Glomerular visceral epithelial cell (primary cell): ENCODE measurements around the gene TBC1D9.

ENCODE experiments used
- DNase-seq: peaks from one replicate; pipeline ENCODE4 v3.0.0-alpha.2; 2016; ENCODE audit errors: extremely low spot score

TBC1D9 gene

GRCh38 chr4:140691369-140691768 lies 64.8 kb downstream of the TBC1D9 start:
- no peak for DNase-seq

GRCh38 chr4:140690093-140690492 lies 66.1 kb downstream of the TBC1D9 start:
- no peak for DNase-seq

- DNase-seq = peak; percentile 36
Observed at GRCh38 chr4:140689623-140690022, 66.6 kb downstream of the TBC1D9 start.

- no peak for DNase-seq
Observed at GRCh38 chr4:140688711-140689598, 67.2 kb downstream of the TBC1D9 start.

- no peak for DNase-seq
Observed at GRCh38 chr4:140686796-140687195, 69.4 kb downstream of the TBC1D9 start.

GRCh38 chr4:140684314-140684713 lies 71.9 kb downstream of the TBC1D9 start:
- no peak for DNase-seq

- DNase-seq = no peak
Observed at GRCh38 chr4:140681201-140681600, 75.0 kb downstream of the TBC1D9 start.

GRCh38 chr4:140680686-140681085 lies 75.5 kb downstream of the TBC1D9 start:
- DNase-seq = no peak

- no peak for DNase-seq
Observed at GRCh38 chr4:140679576-140679975, 76.6 kb downstream of the TBC1D9 start.

GRCh38 chr4:140675599-140676231 lies 80.5 kb downstream of the TBC1D9 start:
- peak; percentile 45 for DNase-seq

- no peak for DNase-seq
Observed at GRCh38 chr4:140673729-140674128, 82.5 kb downstream of the TBC1D9 start.

- no peak for DNase-seq
Observed at GRCh38 chr4:140672416-140672815, 83.8 kb downstream of the TBC1D9 start.

GRCh38 chr4:140668111-140668510 lies 88.1 kb downstream of the TBC1D9 start:
- no peak for DNase-seq

- no peak for DNase-seq
Observed at GRCh38 chr4:140666889-140667614, 89.1 kb downstream of the TBC1D9 start.

- peak; percentile 11 for DNase-seq
Observed at GRCh38 chr4:140662082-140662869, 93.9 kb downstream of the TBC1D9 start.

GRCh38 chr4:140661550-140661949 lies 94.6 kb downstream of the TBC1D9 start:
- DNase-seq = no peak

- DNase-seq = no peak
Observed at GRCh38 chr4:140659943-140660700, 96.1 kb downstream of the TBC1D9 start.

GRCh38 chr4:140654495-140654814 lies 101.7 kb downstream of the TBC1D9 start:
- no peak for DNase-seq

- no peak for DNase-seq
Observed at GRCh38 chr4:140653718-140654494, 102.3 kb downstream of the TBC1D9 start.

- peak; percentile 26 for DNase-seq
Observed at GRCh38 chr4:140652601-140653000, 103.6 kb downstream of the TBC1D9 start.
